Transverse colon (tissue), 3 donors: ENCODE measurements around the gene AKR1B15.

Source experiments
- POLR2A ChIP-seq: fragments of 450-650 bp; IDR thresholded peaks from one replicate; pipeline ENCODE4 v1.6.1; 2016; ENCODE audit warnings: antibody characterized with exemption, mild to moderate bottlenecking, moderate library complexity
- TF ChIP-seq, protein P1 (sequence below), 5 experiments: fragments of 200-600 bp in 3 of 5; fragments of 450-650 bp in 2 of 5; sonication (generic) in 3 of 5; IDR thresholded peaks; 1 replicate in 2 of 5; 2 replicates in 3 of 5; pipeline ENCODE4 v1.5.1; 2016 to 2017; ENCODE audit warnings: antibody characterized with exemption in 5 of 5, inconsistent platforms in 3 of 5, mild to moderate bottlenecking in 2 of 5, moderate library complexity in 1 of 5

DNA sequence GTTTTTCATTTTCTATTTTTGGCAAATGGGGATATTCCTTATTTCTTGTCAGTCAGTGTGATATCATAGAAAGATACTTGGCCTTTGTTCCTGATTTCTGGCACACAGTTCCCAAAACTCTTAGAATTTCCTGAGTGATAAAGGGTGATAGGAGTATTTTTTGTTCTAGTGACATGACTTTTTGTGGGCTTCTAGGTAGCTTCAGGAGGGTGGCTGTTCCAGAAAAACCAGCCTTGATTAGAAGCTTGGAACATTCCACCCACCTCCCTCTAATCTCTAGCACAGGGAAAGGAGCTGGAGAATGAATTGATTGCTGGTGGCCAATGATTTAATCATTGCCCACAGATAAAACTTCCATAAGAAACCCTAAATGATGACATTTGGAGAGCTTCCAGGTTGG is 80.5 kb downstream of the AKR1B15 start:
- no peak for TF ChIP-seq POLR2A
- TF ChIP-seq, protein P1, sequence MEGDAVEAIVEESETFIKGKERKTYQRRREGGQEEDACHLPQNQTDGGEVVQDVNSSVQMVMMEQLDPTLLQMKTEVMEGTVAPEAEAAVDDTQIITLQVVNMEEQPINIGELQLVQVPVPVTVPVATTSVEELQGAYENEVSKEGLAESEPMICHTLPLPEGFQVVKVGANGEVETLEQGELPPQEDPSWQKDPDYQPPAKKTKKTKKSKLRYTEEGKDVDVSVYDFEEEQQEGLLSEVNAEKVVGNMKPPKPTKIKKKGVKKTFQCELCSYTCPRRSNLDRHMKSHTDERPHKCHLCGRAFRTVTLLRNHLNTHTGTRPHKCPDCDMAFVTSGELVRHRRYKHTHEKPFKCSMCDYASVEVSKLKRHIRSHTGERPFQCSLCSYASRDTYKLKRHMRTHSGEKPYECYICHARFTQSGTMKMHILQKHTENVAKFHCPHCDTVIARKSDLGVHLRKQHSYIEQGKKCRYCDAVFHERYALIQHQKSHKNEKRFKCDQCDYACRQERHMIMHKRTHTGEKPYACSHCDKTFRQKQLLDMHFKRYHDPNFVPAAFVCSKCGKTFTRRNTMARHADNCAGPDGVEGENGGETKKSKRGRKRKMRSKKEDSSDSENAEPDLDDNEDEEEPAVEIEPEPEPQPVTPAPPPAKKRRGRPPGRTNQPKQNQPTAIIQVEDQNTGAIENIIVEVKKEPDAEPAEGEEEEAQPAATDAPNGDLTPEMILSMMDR (IDR thresholded peaks at IDR 0.05): no peak
